Activated naive CD8-positive, alpha-beta T cell treated with anti-CD3 and anti-CD28 coated beads for 36 hours (primary cell): ENCODE measurements around the gene AP3S1. TPM values are rescaled to one million over a fixed set of nuclear protein-coding genes. Genes with fewer than 3 reads are reported as not detected.
"Not testable (repeated sequence)": the region's sequence is repeated elsewhere in the genome, so short reads cannot be mapped to it uniquely, and the experiment has no call there.

Source experiments
- DNase-seq: peaks from one replicate; pipeline ENCODE4 v3.0.0; 2021
- H3K27ac Mint-ChIP-seq: one replicate; pipeline ENCODE4 v1.8.0; 2022; ENCODE audit warnings: mild to moderate bottlenecking, moderate library complexity, mixed read lengths
- H3K27me3 Mint-ChIP-seq: one replicate; pipeline ENCODE4 v1.8.0; 2022; ENCODE audit warnings: mild to moderate bottlenecking, mixed read lengths
- H3K36me3 Mint-ChIP-seq: one replicate; pipeline ENCODE4 v1.8.0; 2021; ENCODE audit warnings: mild to moderate bottlenecking, mixed read lengths
- H3K4me1 Mint-ChIP-seq: one replicate; pipeline ENCODE4 v1.8.0; 2021; ENCODE audit warnings: mixed read lengths
- H3K4me3 Mint-ChIP-seq: one replicate; pipeline ENCODE4 v1.8.0; 2022; ENCODE audit warnings: mild to moderate bottlenecking, moderate library complexity, mixed read lengths
- H3K9me3 Mint-ChIP-seq: one replicate; pipeline ENCODE4 v1.8.0; 2022; ENCODE audit warnings: mixed read lengths
- total RNA-seq, 2 experiments: library from RNA; stranded (reverse); gene quantifications; one replicate each; pipeline ENCODE4 v1.2.3, GENCODE V29; 2021

The AP3S1 gene
- total RNA-seq, 2 experiments from 2014 or later: 91.7 to 96.8 TPM

DNA sequence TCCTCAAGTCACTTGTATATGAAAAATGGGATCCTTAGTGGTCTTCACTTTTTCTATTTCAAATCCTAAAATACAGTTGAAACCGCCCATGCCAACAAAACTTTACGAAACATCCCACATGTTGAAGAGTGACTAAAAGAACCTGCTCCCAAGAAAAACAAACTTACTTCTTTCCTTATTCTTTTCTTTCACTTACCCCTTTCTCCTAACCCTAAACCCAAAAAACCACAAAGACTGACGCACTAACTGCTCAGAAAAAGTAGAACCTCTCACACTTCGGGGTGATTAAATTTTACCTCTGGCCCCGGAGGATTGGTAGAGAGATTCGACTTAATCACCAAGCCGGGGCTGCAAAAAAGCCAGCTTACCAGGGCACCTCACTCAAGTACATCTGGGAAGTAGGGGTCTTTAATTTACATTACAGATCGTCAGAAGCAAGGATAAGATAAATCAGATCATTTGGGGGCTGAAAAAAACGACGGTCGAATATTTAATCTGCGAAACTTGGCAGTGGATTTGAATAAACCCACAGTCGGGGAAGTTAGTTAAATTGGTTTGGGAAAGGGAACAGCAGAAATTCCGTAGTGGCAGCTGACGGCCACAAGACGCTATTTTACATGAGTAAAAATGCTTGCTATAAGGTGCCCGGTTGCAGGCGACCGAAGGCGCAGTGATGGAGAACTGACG, 26.6 kb upstream of the AP3S1 start:
- no peaks in the 10 kb centered on the region for H3K9me3 Mint-ChIP-seq
- no peaks in the 10 kb centered on the region for H3K36me3 Mint-ChIP-seq
- H3K4me3 Mint-ChIP-seq: peak overlapping the region; percentile 30
- no peak overlapping the region for H3K27ac Mint-ChIP-seq
- DNase-seq: no peak
- peaks cover 22% of the 10 kb centered on the region for H3K4me1 Mint-ChIP-seq
- H3K27me3 Mint-ChIP-seq: peaks cover 89% of the 10 kb centered on the region

DNA sequence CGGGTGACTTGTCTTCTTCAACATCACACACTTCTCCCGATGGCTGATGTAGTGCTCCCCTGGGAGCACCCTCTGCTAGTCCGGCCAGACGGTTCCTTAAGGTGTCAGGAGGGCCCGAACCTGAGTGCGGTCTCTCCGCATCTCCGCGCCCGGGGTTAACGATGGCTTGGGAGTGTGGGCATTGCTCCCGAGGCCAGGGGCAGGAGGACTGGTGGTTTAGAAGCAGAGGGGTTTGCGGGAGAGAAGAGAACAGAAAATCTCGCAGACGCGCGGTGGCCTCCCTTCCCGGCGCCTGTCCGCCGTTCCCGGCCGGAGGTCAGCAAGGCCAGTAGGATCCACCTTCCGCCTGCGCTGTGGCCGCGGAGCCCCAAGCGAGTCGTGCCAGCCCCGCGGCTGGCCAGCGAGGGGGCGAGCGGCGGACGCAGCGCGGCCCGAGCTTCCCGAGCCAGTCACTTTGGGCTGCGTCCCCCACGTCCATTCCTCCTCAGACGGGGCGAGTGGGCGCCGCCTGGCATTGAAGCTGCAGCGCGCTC, 26.0 kb upstream of the AP3S1 start:
- Mint-ChIP-seq H3K36me3 (no peaks in the 10 kb centered on the region), H3K4me3 (peak overlapping the region; percentile 72), H3K4me1 (peaks cover 21% of the 10 kb centered on the region), H3K27ac (no peak overlapping the region), H3K27me3 (peaks cover 93% of the 10 kb centered on the region), H3K9me3 (no peaks in the 10 kb centered on the region)
- DNase-seq: no peak

DNA sequence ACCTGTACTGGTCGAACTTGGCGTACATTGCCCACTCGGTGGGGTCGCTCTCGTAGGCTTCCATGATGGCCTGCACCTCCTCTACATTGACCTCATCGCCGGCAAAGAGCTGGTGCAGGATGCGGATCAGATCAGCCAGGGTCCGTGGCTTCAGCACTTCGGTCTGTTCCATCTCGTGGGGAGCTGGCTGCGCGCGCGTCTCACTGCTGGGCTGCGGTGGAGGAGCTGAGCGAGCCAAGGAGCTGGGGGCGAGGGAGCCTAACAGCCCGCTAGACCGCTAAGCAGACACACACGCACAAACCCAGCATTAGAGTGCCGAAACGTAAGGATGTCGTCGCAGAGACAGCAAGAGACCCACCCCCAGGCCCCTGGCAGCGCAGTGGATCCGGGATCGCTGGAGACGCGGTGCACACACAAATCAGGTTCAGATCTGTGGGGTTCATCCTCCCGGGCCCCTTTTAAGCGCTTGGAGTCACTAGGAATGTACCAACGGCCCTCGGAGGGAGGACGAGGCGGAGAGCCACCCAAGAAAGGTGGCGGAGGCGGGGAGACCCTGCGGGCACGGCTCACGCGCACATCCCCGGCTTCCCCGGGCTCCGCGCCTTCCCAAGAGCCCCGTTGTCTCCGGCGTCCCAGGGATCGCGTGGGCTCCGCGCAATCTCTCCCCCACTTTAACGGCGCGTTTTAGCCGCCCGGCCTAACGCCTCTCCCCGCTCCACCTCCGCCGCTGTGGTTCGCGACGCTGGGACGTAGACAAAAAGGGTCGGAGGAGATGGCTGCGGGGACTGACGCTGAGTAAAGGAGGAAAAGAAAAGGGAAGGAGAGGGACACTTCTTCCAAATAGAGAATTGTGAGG, 25.3 kb upstream of the AP3S1 start, which contains the start of gene CDO1:
Gene CDO1, minus strand, starts transcription at position 434 of the 856 bp plus-strand sequence. Its CDS starts 262 bp downstream, at position 172.
- peaks cover 87% of the 10 kb centered on the region for H3K27me3 Mint-ChIP-seq
- peak; percentile 44 for DNase-seq
- H3K4me3 Mint-ChIP-seq: peak within 1 kb of the TSS; percentile 72
- H3K36me3 Mint-ChIP-seq: no peaks in the 10 kb centered on the region
- H3K4me1 Mint-ChIP-seq: peaks cover 17% of the 10 kb centered on the region
- H3K27ac Mint-ChIP-seq: no peak within 1 kb of the TSS
- H3K9me3 Mint-ChIP-seq: no peaks in the 10 kb centered on the region

DNA sequence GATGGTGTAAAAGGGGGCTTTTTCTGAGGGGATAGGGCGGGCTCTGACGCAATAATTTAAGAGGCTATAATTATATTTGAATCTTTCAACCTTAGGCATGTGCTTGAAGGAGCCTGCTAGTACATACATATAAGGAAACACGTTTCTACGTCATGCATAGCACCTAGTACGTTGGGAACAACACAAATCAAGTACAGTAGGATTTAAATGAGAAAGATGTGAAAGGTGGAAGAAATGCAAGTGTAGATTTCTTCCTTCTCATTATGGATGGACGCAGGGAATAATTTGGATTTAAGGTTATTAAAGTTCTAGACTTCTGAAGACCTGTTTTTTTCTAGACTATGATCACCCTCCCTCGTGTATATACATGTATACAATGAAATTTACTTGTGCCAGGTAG, 24.3 kb upstream of the AP3S1 start:
- peaks cover 83% of the 10 kb centered on the region for H3K27me3 Mint-ChIP-seq
- peaks cover 17% of the 10 kb centered on the region for H3K4me1 Mint-ChIP-seq
- no peaks in the 10 kb centered on the region for H3K9me3 Mint-ChIP-seq
- no peaks in the 10 kb centered on the region for H3K36me3 Mint-ChIP-seq
- no peak overlapping the region for H3K4me3 Mint-ChIP-seq
- no peak for DNase-seq
- H3K27ac Mint-ChIP-seq: no peak overlapping the region

DNA sequence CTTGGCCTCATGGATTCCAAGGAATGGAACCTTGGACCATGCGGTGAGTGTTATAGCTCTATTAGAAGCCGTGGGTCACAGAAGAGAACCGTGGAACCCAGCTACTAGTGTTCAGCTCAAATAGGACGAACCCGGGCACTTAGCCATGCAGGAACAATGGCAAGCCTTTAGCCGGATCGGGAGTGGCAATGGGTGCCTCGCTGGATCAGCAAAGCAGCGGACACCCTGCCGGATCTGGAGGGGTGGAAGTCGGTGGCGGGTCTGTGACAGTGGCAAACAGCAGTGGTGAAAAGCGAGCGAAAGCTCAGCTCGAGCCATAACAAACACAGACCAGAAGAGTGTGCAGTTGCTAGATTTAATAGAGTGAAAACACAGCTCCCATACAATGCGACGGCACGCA, 22.9 kb upstream of the AP3S1 start:
- Mint-ChIP-seq H3K9me3 (no peaks in the 10 kb centered on the region), H3K4me3 (no peak overlapping the region), H3K27me3 (peaks cover 74% of the 10 kb centered on the region), H3K36me3 (no peaks in the 10 kb centered on the region), H3K27ac (no peak overlapping the region), H3K4me1 (peaks cover 15% of the 10 kb centered on the region)
- DNase-seq: no peak

DNA sequence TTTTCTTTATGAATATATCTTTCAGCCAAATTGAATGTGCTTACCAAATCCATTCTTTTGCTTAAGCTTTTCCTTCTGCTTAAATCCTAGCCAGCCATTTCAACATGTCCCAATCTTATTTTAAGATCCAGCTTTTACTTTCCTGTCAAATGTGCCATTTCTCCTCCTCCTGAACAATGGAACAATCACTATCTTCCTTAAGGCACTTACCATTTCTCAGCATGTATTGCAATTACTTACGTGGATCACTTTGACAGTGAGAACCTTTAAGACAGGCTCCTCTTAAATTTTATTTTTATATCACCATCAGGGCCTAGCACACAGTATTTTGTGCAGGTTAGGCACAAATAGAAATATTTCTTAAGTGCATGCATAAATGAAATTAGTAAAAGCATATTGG, 20.9 kb upstream of the AP3S1 start:
- Mint-ChIP-seq H3K27me3 (peaks cover 54% of the 10 kb centered on the region), H3K4me3 (no peak overlapping the region), H3K9me3 (peaks cover 5% of the 10 kb centered on the region), H3K4me1 (peaks cover 4% of the 10 kb centered on the region), H3K27ac (no peak overlapping the region), H3K36me3 (no peaks in the 10 kb centered on the region)
- no peak for DNase-seq

DNA sequence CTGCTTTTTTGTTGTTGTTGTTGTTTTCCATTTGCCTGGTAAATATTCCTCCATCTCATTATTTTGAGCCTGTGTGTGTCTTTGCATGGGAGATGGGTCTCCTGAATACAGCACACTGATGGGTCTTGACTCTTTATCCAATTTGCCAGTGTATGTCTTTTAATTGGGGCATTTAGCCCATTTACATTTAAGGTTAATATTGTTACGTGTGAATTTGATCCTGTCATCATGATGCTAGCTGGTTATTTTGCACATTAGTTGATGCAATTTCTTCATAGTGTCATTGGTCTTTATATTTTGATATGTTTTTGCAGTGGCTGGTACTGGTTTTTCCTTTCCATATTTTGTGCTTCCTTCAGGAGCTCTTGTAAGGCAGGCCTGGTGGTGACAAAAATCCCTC, 16.8 kb upstream of the AP3S1 start:
- not testable (repeated sequence) for H3K27ac Mint-ChIP-seq, DNase-seq, H3K4me3 Mint-ChIP-seq, H3K4me1 Mint-ChIP-seq
- Mint-ChIP-seq H3K36me3 (peaks cover 18% of the 10 kb centered on the region), H3K9me3 (peaks cover 18% of the 10 kb centered on the region), H3K27me3 (peaks cover 17% of the 10 kb centered on the region)

DNA sequence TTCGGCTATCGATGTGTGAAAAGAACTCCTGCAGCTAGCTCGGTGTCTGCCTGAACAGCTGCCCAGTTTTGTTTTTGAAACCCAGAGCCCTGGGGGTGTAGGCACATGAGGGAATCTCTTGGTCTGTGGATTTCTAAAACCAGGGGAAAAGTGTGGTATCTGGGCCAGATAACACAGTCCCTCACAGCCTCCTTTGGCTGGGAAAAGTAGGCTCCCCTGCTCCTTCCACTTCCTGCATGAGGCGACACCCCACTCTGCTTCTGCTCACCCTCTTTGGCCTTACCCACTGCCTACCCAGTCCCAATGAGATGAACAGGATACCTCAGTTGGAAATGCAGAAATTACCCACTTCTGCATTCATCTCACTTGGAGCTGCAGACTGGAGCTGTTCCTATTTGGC, 15.8 kb upstream of the AP3S1 start:
- DNase-seq: no peak
- Mint-ChIP-seq H3K9me3 (peaks cover 18% of the 10 kb centered on the region), H3K27ac (no peak overlapping the region), H3K4me1 (peaks cover under 1% of the 10 kb centered on the region), H3K4me3 (no peak overlapping the region), H3K27me3 (peaks cover 11% of the 10 kb centered on the region), H3K36me3 (peaks cover 18% of the 10 kb centered on the region)

DNA sequence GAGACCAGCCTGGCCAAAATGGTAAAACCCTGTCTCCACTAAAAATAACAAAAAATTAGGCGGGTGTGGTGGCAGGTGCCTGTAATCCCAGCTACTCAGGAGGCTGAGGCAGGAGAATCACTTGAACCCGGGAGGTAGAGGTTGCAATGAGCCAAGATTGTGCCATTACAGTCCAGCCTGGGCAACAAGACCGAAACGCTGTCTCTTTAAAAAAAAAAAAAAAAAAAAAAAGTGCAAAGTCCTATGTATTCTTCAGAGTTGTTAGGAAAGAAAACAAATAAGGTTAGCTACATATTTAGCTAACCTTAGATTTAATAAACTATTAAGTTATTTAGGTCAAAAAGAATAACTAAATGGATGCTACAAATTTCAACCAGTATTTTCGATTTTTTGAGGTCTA, 11.8 kb upstream of the AP3S1 start:
- H3K9me3 Mint-ChIP-seq: peaks cover 18% of the 10 kb centered on the region
- H3K36me3 Mint-ChIP-seq: peaks cover 34% of the 10 kb centered on the region
- no peaks in the 10 kb centered on the region for H3K27me3 Mint-ChIP-seq
- H3K27ac Mint-ChIP-seq: no peak overlapping the region
- H3K4me1 Mint-ChIP-seq: peaks cover 9% of the 10 kb centered on the region
- DNase-seq: no peak
- no peak overlapping the region for H3K4me3 Mint-ChIP-seq

DNA sequence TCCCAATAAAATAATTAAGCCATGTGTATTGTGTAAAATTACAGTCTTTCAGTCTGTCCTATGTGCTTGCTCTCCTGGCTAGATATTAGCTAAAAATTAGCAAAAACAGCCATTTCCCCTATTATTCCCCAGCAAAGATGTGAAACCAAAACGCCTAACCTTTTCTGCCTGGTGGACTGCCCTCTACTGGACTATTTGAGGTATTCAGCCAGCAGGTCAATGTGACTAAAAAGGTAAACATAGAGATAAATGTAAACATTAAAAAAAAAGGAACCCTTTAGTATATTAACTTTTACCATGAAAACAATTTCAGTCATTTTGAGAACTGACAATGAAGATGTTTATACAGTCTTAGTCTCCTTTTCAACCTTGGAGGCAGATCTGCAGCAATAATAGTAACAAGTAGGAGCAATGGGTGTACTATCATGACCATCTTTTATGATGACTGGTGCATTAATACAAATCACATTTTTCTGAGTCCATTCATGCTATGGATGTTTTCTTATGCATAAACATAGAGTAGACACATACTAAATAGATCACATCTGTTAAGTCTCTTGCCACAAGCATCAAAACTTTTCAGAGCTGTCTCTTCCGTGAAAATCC, 10.5 kb upstream of the AP3S1 start:
- Mint-ChIP-seq H3K36me3 (peaks cover 44% of the 10 kb centered on the region), H3K27ac (no peak overlapping the region), H3K9me3 (peaks cover 10% of the 10 kb centered on the region), H3K27me3 (no peaks in the 10 kb centered on the region), H3K4me3 (no peak overlapping the region), H3K4me1 (peaks cover 14% of the 10 kb centered on the region)
- DNase-seq: no peak

DNA sequence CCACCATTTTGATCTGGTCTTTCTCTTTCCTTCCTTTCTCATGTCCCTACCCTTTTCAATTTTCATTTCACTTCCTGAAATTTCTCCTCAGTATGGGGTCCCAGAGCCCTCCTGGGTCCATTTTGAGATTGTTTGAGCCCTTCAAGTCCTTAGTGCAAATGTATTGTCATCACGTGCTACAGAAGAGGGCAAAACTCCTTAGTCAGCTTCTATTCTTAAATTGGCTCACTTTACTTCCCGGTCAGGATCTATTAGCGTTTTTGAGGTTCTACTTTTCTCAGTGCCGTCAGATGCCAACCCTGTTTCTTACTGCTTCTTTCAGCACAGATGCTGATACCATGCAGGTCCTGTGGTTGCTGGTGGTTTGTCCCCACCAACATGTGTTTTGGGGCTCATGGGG, 6.3 kb upstream of the AP3S1 start:
- Mint-ChIP-seq H3K4me3 (no peak overlapping the region), H3K27ac (peak overlapping the region; percentile 4), H3K4me1 (peaks cover 40% of the 10 kb centered on the region)

DNA sequence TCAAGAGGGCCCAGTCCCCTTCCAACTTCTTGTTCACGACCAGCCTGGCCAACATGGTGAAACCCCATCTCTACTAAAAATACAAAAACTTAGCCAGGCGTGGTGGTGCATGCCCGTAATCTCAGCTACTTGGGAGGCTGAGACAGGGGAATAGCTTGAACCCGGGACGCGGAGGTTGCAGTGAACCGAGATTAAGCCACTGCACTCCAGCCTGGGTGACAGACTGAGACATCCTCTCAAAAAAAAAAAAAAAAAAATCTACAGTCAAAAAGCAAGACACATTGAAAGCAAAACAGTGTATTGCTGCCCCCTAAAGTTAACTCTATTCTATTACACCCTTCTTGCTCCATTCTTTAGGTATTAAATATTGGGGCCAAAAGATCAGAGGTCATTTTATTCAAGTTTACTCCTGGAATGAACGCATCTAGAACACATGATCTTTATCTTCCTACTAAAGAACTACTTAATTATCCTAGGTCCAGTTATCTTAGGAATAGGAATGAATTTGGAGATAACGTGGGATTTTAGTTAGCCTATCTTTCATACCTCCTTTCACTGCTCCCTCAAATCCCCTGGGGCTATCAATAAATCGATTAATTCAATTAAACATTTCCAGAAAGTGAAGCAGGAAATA, 2.7 kb upstream of the AP3S1 start:
- Mint-ChIP-seq H3K4me1 (peaks cover 47% of the 10 kb centered on the region), H3K27ac (peak overlapping the region; percentile 54), H3K27me3 (no peaks in the 10 kb centered on the region), H3K9me3 (no peaks in the 10 kb centered on the region), H3K36me3 (peaks cover 27% of the 10 kb centered on the region), H3K4me3 (peak overlapping the region; percentile 95)
- no peak for DNase-seq

More for the DNA sequence above, 6.3 kb upstream of the AP3S1 start:
- Mint-ChIP-seq H3K36me3 (peaks cover 38% of the 10 kb centered on the region), H3K27me3 (no peaks in the 10 kb centered on the region), H3K9me3 (no peaks in the 10 kb centered on the region)
- DNase-seq: no peak

DNA sequence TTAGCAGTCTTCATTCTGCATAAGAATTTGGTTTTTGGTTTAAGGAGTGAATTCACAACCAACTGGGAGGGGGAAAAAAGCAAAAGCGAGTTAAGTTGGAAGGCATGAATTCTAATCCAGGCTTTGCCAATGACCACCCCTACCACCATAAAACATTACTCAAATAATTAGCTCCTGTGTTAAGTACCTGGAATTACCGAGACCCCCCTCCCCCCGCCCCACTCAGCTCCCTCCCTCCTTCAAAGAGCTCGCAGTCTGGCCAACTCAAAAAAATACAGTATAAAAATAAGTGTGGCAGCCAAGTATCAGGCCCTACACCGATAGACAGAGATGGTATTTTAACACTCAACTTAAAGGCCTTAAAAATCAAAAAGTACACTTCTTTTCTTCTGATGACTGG, 862 bp upstream of the AP3S1 start:
- Mint-ChIP-seq H3K4me3 (peak overlapping the region; percentile 95), H3K9me3 (no peaks in the 10 kb centered on the region)
- DNase-seq: no peak

DNA sequence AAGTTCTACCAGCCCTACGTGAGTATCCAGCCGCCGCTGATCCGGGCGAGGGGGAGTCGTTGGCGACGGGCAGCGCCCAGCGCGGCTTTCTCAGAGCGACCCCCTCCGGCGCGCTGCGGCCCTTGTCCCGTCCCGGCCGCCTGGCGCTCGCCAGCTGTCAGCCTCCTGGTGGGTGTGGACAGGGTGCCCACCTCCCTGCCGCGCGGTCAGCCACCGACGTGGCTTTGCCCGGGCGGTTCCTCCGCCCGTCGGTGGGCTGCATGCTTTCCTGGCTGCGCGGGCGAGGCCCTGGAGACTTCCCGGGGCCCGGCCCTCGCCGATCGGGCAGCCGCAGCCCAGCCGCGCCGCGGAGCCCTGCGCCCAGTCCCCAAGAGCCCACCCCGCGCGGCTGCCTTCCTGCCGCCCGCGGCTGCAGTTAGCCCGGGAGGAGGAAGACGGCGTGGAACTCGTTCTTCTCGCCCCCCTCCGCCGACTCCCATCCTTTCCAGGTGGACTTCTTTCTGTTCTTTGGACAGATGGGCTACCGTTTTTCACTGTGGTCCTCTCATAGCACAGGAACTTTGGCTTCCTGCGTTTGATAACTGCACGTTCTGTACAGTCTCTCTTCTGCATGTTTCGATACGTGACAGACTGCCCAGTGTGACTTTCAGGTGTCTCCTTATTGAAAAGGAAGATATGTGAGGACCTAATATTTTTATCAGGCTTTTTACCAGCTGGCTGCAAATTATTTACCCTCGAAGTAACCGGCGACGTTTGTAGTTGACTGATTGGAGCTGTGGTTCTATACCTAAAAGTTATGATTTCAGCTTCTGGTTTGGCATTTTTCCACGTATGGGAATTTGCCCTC, 577 bp downstream of the AP3S1 start:
- H3K27me3 Mint-ChIP-seq: no peaks in the 10 kb centered on the region
- no peaks in the 10 kb centered on the region for H3K9me3 Mint-ChIP-seq
- H3K36me3 Mint-ChIP-seq: peaks cover 9% of the 10 kb centered on the region
- peak overlapping the region; percentile 90 for H3K27ac Mint-ChIP-seq
- peaks cover 49% of the 10 kb centered on the region for H3K4me1 Mint-ChIP-seq
- H3K4me3 Mint-ChIP-seq: peak overlapping the region; percentile 95
- DNase-seq: no peak

More for the DNA sequence above, 862 bp upstream of the AP3S1 start:
- H3K27me3 Mint-ChIP-seq: no peaks in the 10 kb centered on the region
- peaks cover 51% of the 10 kb centered on the region for H3K4me1 Mint-ChIP-seq
- H3K27ac Mint-ChIP-seq: peak overlapping the region; percentile 100
- H3K36me3 Mint-ChIP-seq: peaks cover 13% of the 10 kb centered on the region
